Endothelial cell of umbilical vein (primary cell): ENCODE measurements around the gene MYO15A. TPM values are rescaled to one million over a fixed set of nuclear protein-coding genes. Genes with fewer than 3 reads are reported as not detected.
A peak's percentile ranks its signal among the peaks of the same experiment; 100 is the strongest.

Experiments used
- BruUV-seq: library from RNA; stranded (reverse); fragments of 400-500 nt; replicated peaks from 2 replicates; lab custom pipeline; 2021; lab: Mats Ljungman, UMichigan
- CTCF ChIA-PET: fragments of 300-600, 350-600 bp; sonication (Branson Sonifier 250); formaldehyde crosslinking; loops from one replicate; lab custom pipeline; 2021; ENCODE audit warnings: antibody characterized with exemption, inconsistent platforms; lab: Charles Lee
- POLR2A ChIA-PET: fragments of 300-600, 350-600 bp; sonication (Branson Sonifier 250); formaldehyde crosslinking; loops from one replicate; lab custom pipeline; 2021; ENCODE audit warnings: antibody characterized with exemption, inconsistent platforms; lab: Charles Lee
- DNase-seq: peaks from one replicate; pipeline ENCODE4 v3.0.0-alpha.2; 2011; ENCODE audit warnings: low read depth, low spot score
- FAIRE-seq: peaks from 2 replicates; lab custom pipeline; 2011; peaks lifted over from hg19 to GRCh38; lab: Jason Lieb, UNC
- H2AFZ ChIP-seq: 2 replicates; pipeline ENCODE4 v1.6.0; 2012; ENCODE audit warnings: low read depth, low read length, control low read depth, inconsistent platforms
- H3K27ac ChIP-seq: 2 replicates; pipeline ENCODE4 v1.5.1; 2011; ENCODE audit warnings: low read depth, mild to moderate bottlenecking, control low read depth, low read length, moderate library complexity; ENCODE audit not compliant: insufficient read depth
- H3K27me3 ChIP-seq, 2 experiments: 2 replicates each; pipeline versions ENCODE4 v1.6.0 to v1.6.1; 2011; ENCODE audit warnings: low read length in 2 of 2, mixed read lengths in 1 of 2; ENCODE audit not compliant: control insufficient read depth in 2 of 2, insufficient read depth in 2 of 2
- H3K36me3 ChIP-seq, 2 experiments: 2 replicates in 1 of 2; 3 replicates in 1 of 2; pipeline ENCODE4 v1.5.1; 2011; ENCODE audit warnings: low read length in 2 of 2, mild to moderate bottlenecking in 1 of 2, moderate library complexity in 1 of 2; ENCODE audit not compliant: control insufficient read depth in 2 of 2, insufficient read depth in 2 of 2; ENCODE audit errors: extremely low read depth in 1 of 2
- H3K4me1 ChIP-seq: 3 replicates; pipeline ENCODE4 v1.5.1; 2011; ENCODE audit warnings: mild to moderate bottlenecking, low read length; ENCODE audit not compliant: control insufficient read depth, insufficient read depth; ENCODE audit errors: extremely low read depth
- H3K4me2 ChIP-seq: 2 replicates; pipeline ENCODE4 v1.6.1; 2011; ENCODE audit warnings: low read length, control low read depth, mixed read lengths; ENCODE audit not compliant: insufficient read depth
- H3K4me3 ChIP-seq, 3 experiments: fragments of 200-600 bp in 1 of 3; sonication (generic), shearing (Covaris generic) in 1 of 3; replicated peaks in 1 of 3; 2 replicates each; pipeline ENCODE4 v1.5.1; 2011 to 2016; ENCODE audit warnings: control low read depth in 3 of 3, low read length in 3 of 3, mild to moderate bottlenecking in 2 of 3, inconsistent platforms in 1 of 3, low read depth in 1 of 3, moderate library complexity in 1 of 3; ENCODE audit not compliant: insufficient read depth in 1 of 3
- H3K79me2 ChIP-seq: 2 replicates; pipeline ENCODE4 v1.6.0; 2012; ENCODE audit warnings: low read length, inconsistent platforms; ENCODE audit not compliant: control insufficient read depth, insufficient read depth
- H3K9ac ChIP-seq: replicated peaks from 2 replicates; pipeline ENCODE3; 2011; ENCODE audit warnings: low read length, control low read depth; ENCODE audit not compliant: insufficient read depth; ENCODE audit errors: extremely low read depth
- H3K9me1 ChIP-seq: replicated peaks from 3 replicates; pipeline ENCODE4 v1.6.0; 2011; ENCODE audit warnings: mild to moderate bottlenecking, low read length; ENCODE audit not compliant: control insufficient read depth, insufficient read depth; ENCODE audit errors: extremely low read depth
- H3K9me3 ChIP-seq: replicated peaks from 2 replicates; pipeline ENCODE4 v1.5.1; 2012; ENCODE audit warnings: low read length, inconsistent platforms; ENCODE audit not compliant: control insufficient read depth, insufficient read depth
- H4K20me1 ChIP-seq: replicated peaks from 2 replicates; pipeline ENCODE3; 2011; ENCODE audit warnings: mild to moderate bottlenecking, low read length; ENCODE audit not compliant: control insufficient read depth, insufficient read depth; ENCODE audit errors: extremely low read depth
- JUN ChIP-seq: IDR thresholded peaks from 2 replicates; pipeline ENCODE4 v1.6.1; 2011; ENCODE audit warnings: borderline replicate concordance, low read depth; ENCODE audit not compliant: insufficient read length, insufficient read depth
- MYC ChIP-seq: IDR thresholded peaks from one replicate; pipeline ENCODE4 v1.6.1; 2011; ENCODE audit warnings: mild to moderate bottlenecking, low read depth, low read length
- POLR2A ChIP-seq: IDR thresholded peaks from 2 replicates; pipeline ENCODE4 v1.6.1; 2012; ENCODE audit warnings: low read depth, mild to moderate bottlenecking, control low read depth, low read length
- POLR2AphosphoS5 ChIP-seq: IDR thresholded peaks from 2 replicates; pipeline ENCODE4 v1.6.1; 2012; ENCODE audit warnings: low read depth, mild to moderate bottlenecking, control low read depth, low read length, moderate library complexity; ENCODE audit not compliant: insufficient read depth
- dilution Hi-C: fragments of 300-500 bp; cut with MboI; formaldehyde crosslinking; loops from one replicate; pipeline ENCODE4 v1.15.0; 2019; ENCODE audit warnings: low sequenced_read_pairs; ENCODE audit not compliant: extremely low pct_ligation_motif_present
- intact Hi-C: fragments of 100-400 bp; cut with micrococcal nuclease; formaldehyde crosslinking; loops from one replicate; pipeline ENCODE4 v1.10.0; 2022
- polyA plus RNA-seq, 4 experiments: library from polyadenylated mRNA; depleted of rRNA in 3 of 4; stranded (reverse) in 3 of 4; unstranded in 1 of 4; fragments of >200 nt; gene quantifications; 2 replicates each; pipeline versions ENCODE4 v1.2.1 to v1.2.3, GENCODE V29; 2011 to 2012; ENCODE audit warnings: missing spikeins in 1 of 4
- total RNA-seq: library from RNA; stranded (reverse); gene quantifications from 2 replicates; pipeline ENCODE4 v1.2.3, GENCODE V29; 2021

Gene MYO15A
- total and polyA plus RNA-seq, 2 donors (not counting 3 experiments of a cell fraction or from before 2014, with no cell fraction given): 0.46 to 0.82 TPM

- Histone ChIP-seq H3K79me2 (peaks cover 39% of the 10 kb centered on the region), H3K9me1 (no peaks in the 10 kb centered on the region), H3K27ac (peak within 1 kb of the TSS; percentile 42), H2AFZ (peak within 1 kb of the TSS; percentile 63), H3K36me3 (no peaks in the 10 kb centered on the region), H3K9me3 (no peaks in the 10 kb centered on the region), H3K4me1 (peaks cover 18% of the 10 kb centered on the region), H4K20me1 (no peaks in the 10 kb centered on the region), H3K27me3 (no peaks in the 10 kb centered on the region), H3K4me3 (peak within 1 kb of the TSS; percentile 63 to 78 (median 68)), H3K9ac (peak within 1 kb of the TSS; percentile 84), H3K4me2 (peak within 1 kb of the TSS; percentile 91)
- dilution Hi-C loops: no loop called here
- no TSS peak for BruUV-seq
- intact Hi-C loops: loop anchor here (1.0 to 2.0 kb wide), 2 partner anchors 36 to 90 kb away; partner anchors contain the start of genes SMCR8 and TOP3A
- TF ChIP-seq JUN (no peak), POLR2AphosphoS5 (peak; percentile 30)
- CTCF ChIA-PET: interaction anchor here (1.6 kb wide), 1 partner anchor 8 kb away, joined by 3 read pairs; no protein-coding TSS in a partner anchor
- DNase-seq: peak; percentile 91
- peak; percentile 84 for FAIRE-seq
- POLR2A ChIA-PET: interaction anchor here (1.6 kb wide), 1 partner anchor 23 kb away, joined by 4 read pairs; no protein-coding TSS in a partner anchor
Measured at GRCh38 chr17:18225121-18225641, 116.6 kb downstream of the MYO15A start, which contains the start of gene LLGL1. Gene LLGL1 (plus strand): TSS chr17:18225635. CDS start chr17:18225683, 48 bp downstream.

DNA sequence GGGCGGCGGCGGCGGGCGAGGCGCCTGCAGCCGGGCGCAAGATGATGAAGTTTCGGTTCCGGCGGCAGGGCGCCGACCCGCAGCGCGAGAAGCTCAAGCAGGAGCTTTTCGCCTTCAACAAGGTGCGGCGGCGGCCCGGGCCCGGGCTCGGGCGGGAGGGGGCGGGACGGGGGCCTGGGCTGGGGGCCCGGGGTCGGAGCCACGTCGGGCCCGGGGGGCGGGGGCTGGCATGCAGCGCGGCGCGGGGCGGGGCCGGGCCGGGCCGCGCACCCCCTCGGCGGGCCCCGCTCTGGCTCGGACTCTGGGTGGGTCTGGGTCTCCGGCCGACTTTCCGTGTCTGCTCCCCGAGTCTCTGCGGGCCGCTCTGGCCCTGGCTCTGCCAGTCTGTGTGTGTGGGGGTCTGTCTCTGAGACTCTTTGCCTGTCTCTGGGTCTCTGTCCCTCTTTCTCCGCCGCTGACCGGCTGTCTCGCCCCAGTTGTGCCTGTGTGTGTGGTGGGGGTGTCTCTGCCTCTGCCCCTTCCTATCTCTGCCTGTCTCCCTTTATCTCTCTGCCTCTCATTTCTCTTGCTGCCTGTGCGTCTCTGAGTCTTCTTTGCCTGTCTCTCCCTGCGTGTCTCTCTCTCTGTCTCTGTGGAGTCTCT, 117.2 kb downstream of the MYO15A start:
- Histone ChIP-seq H3K9ac (peak overlapping the region; percentile 84), H3K27me3 (no peaks in the 10 kb centered on the region), H3K4me1 (peaks cover 18% of the 10 kb centered on the region), H3K9me3 (no peaks in the 10 kb centered on the region), H3K4me3 (peak overlapping the region; percentile 63 to 78 (median 68)), H3K4me2 (peak overlapping the region; percentile 91), H3K27ac (peak overlapping the region; percentile 42), H3K79me2 (peaks cover 45% of the 10 kb centered on the region), H3K9me1 (no peaks in the 10 kb centered on the region), H3K36me3 (no peaks in the 10 kb centered on the region), H4K20me1 (no peaks in the 10 kb centered on the region), H2AFZ (peak overlapping the region; percentile 53)
- ChIA-PET CTCF (interaction anchor here (0.9 kb wide), 1 partner anchor 23 kb away, joined by 3 read pairs; no protein-coding TSS in a partner anchor), POLR2A (interaction anchor here (1.6 kb wide), 1 partner anchor 23 kb away, joined by 4 read pairs; no protein-coding TSS in a partner anchor)
- FAIRE-seq: peak; percentile 63
- dilution Hi-C loops (no loop called here), intact Hi-C loops (loop anchor here (1.0 to 2.0 kb wide), 2 partner anchors 36 to 89 kb away; partner anchors contain the start of genes SMCR8 and TOP3A)
- DNase-seq: peak; percentile 36
- no peak for TF ChIP-seq MYC
- TF ChIP-seq POLR2A: peak; percentile 48
- peak; percentile 28 for TF ChIP-seq POLR2AphosphoS5
- no TSS peak for BruUV-seq
